Measurements from ENCODE around the gene ABCD1. TPM values are rescaled to one million over a fixed set of nuclear protein-coding genes. Genes with fewer than 3 reads are reported as not detected.
"Not testable (repeated sequence)": the region's sequence is repeated elsewhere in the genome, so short reads cannot be mapped to it uniquely, and the experiment has no call there.

The ABCD1 gene
- total RNA-seq, 4 donors from 2014 or later: 2.9 to 24.9 (median 13.1) TPM

GRCh38 chrX:153738056-153738605 lies 13.5 kb downstream of the ABCD1 start:
- Histone ChIP-seq H3K4me1 (no peaks in the 10 kb centered on the region), H3K27ac (no peak overlapping the region), H3K9me3 (no peaks in the 10 kb centered on the region), H3K36me3 (no peaks in the 10 kb centered on the region), H3K4me3 (no peak overlapping the region), H3K27me3 (no peaks in the 10 kb centered on the region)
- TF ChIP-seq CTCF (IDR thresholded peaks at IDR 0.05): no peak
- TF ChIP-seq POLR2A (IDR thresholded peaks at IDR 0.05): no peak
- intact Hi-C loops (cut with DNase I; ENCODE audit: low total_unique reads): no loop called here
- no peak for DNase-seq

GRCh38 chrX:153739754-153740486 lies 15.3 kb downstream of the ABCD1 start:
- no peaks in the 10 kb centered on the region for H3K9me3 ChIP-seq
- intact Hi-C loops (cut with DNase I; ENCODE audit: low total_unique reads): no loop called here
- H3K4me3 ChIP-seq: no peak overlapping the region
- no peaks in the 10 kb centered on the region for H3K27me3 ChIP-seq
- DNase-seq: no peak
- H3K27ac ChIP-seq: no peak overlapping the region
- H3K4me1 ChIP-seq: no peaks in the 10 kb centered on the region
- H3K36me3 ChIP-seq: no peaks in the 10 kb centered on the region
- no peak for TF ChIP-seq POLR2A (IDR thresholded peaks at IDR 0.05)
- no peak for TF ChIP-seq CTCF (IDR thresholded peaks at IDR 0.05)

- intact Hi-C loops (cut with DNase I; ENCODE audit: low total_unique reads): no loop called here
- no peaks in the 10 kb centered on the region for H3K36me3 ChIP-seq
- H3K27me3 ChIP-seq: no peaks in the 10 kb centered on the region
- H3K27ac ChIP-seq: no peak overlapping the region
- no peak for DNase-seq
- TF ChIP-seq CTCF (IDR thresholded peaks at IDR 0.05) (no peak), POLR2A (IDR thresholded peaks at IDR 0.05) (no peak)
- H3K4me3 ChIP-seq: no peak overlapping the region
- H3K9me3 ChIP-seq: no peaks in the 10 kb centered on the region
- H3K4me1 ChIP-seq: no peaks in the 10 kb centered on the region
Measured at GRCh38 chrX:153740631-153741222, 16.1 kb downstream of the ABCD1 start.

- H3K36me3 ChIP-seq: no peaks in the 10 kb centered on the region
- DNase-seq: no peak
- H3K9me3 ChIP-seq: no peaks in the 10 kb centered on the region
- no peak for TF ChIP-seq POLR2A (IDR thresholded peaks at IDR 0.05)
- TF ChIP-seq CTCF (IDR thresholded peaks at IDR 0.05): no peak
- H3K4me1 ChIP-seq: no peaks in the 10 kb centered on the region
- intact Hi-C loops (cut with DNase I; ENCODE audit: low total_unique reads): no loop called here
- peak overlapping the region in 1 of 2 donors; percentile 54 for H3K27ac ChIP-seq
- no peaks in the 10 kb centered on the region for H3K27me3 ChIP-seq
- no peak overlapping the region for H3K4me3 ChIP-seq
Measured at GRCh38 chrX:153741446-153741845, 16.8 kb downstream of the ABCD1 start.

- DNase-seq; H3K4me3 ChIP-seq; H3K4me1 ChIP-seq; intact Hi-C loops (cut with DNase I; ENCODE audit: low total_unique reads); H3K9me3 ChIP-seq; H3K36me3 ChIP-seq; H3K27me3 ChIP-seq: not testable (repeated sequence)
- peak overlapping the region; percentile 21 to 54 for H3K27ac ChIP-seq
Measured at GRCh38 chrX:153742111-153742510, 17.5 kb downstream of the ABCD1 start.

- H3K27me3 ChIP-seq; DNase-seq; H3K9me3 ChIP-seq; H3K4me1 ChIP-seq; H3K36me3 ChIP-seq; intact Hi-C loops (cut with DNase I; ENCODE audit: low total_unique reads): not testable (repeated sequence)
- Histone ChIP-seq H3K4me3 (peak overlapping the region in 1 of 2 donors; percentile 9), H3K27ac (peak overlapping the region; percentile 45 to 74)
Measured at GRCh38 chrX:153742796-153743467, 18.3 kb downstream of the ABCD1 start.

GRCh38 chrX:153743468-153744209 lies 19.0 kb downstream of the ABCD1 start:
- H3K36me3 ChIP-seq; H3K27me3 ChIP-seq; H3K9me3 ChIP-seq; H3K4me1 ChIP-seq; intact Hi-C loops (cut with DNase I; ENCODE audit: low total_unique reads): not testable (repeated sequence)
- Histone ChIP-seq H3K27ac (peak overlapping the region; percentile 45 to 75), H3K4me3 (peak overlapping the region; percentile 2 to 9)
- peak; percentile 79 to 86 for DNase-seq

Data from uterus (tissue), 4 donors.